IPS-NIHi11 (cell line): Measurements from ENCODE around the gene GPR183.

Source experiments
- DNase-seq: peaks from one replicate; pipeline ENCODE4 v3.0.0; 2012; ENCODE audit warnings: mixed read lengths, low spot score

Gene GPR183

GRCh38 chr13:99339230-99339721 is 32.1 kb upstream of the GPR183 start:
- no peak for DNase-seq

GRCh38 chr13:99335603-99336002 is 28.4 kb upstream of the GPR183 start:
- DNase-seq: no peak

GRCh38 chr13:99335087-99335486 is 27.9 kb upstream of the GPR183 start:
- DNase-seq: no peak

GRCh38 chr13:99334221-99334620 is 27.0 kb upstream of the GPR183 start:
- no peak for DNase-seq

- no peak for DNase-seq
Measured at GRCh38 chr13:99332456-99332855, 25.3 kb upstream of the GPR183 start.

- DNase-seq: no peak
Measured at GRCh38 chr13:99331881-99332293, 24.7 kb upstream of the GPR183 start.

- DNase-seq: no peak
Measured at GRCh38 chr13:99330942-99331341, 23.7 kb upstream of the GPR183 start.

- DNase-seq: no peak
Measured at GRCh38 chr13:99329477-99329876, 22.3 kb upstream of the GPR183 start.

- no peak for DNase-seq
Measured at GRCh38 chr13:99327761-99328160, 20.6 kb upstream of the GPR183 start.

- no peak for DNase-seq
Measured at GRCh38 chr13:99327126-99327525, 19.9 kb upstream of the GPR183 start.

- DNase-seq: no peak
Measured at GRCh38 chr13:99326012-99326411, 18.8 kb upstream of the GPR183 start.

GRCh38 chr13:99323488-99323887 is 16.3 kb upstream of the GPR183 start:
- no peak for DNase-seq

- DNase-seq: no peak
Measured at GRCh38 chr13:99322297-99323103, 15.3 kb upstream of the GPR183 start.

- no peak for DNase-seq
Measured at GRCh38 chr13:99321709-99322108, 14.5 kb upstream of the GPR183 start.

GRCh38 chr13:99320693-99321481 is 13.7 kb upstream of the GPR183 start:
- no peak for DNase-seq

GRCh38 chr13:99316657-99317256 is 9.6 kb upstream of the GPR183 start:
- DNase-seq: no peak

GRCh38 chr13:99316224-99316623 is 9.0 kb upstream of the GPR183 start:
- no peak for DNase-seq

- DNase-seq: no peak
Measured at GRCh38 chr13:99315186-99315585, 8.0 kb upstream of the GPR183 start.

GRCh38 chr13:99314640-99315176 is 7.5 kb upstream of the GPR183 start:
- DNase-seq: no peak

GRCh38 chr13:99313941-99314340 is 6.7 kb upstream of the GPR183 start:
- DNase-seq: no peak

- DNase-seq: peak; percentile 55
Measured at GRCh38 chr13:99313501-99313900, 6.3 kb upstream of the GPR183 start.

GRCh38 chr13:99312493-99312883 is 5.3 kb upstream of the GPR183 start:
- DNase-seq: no peak
